HepG2 (cell line): ENCODE measurements around the gene GNRHR. TPM values are rescaled to one million over a fixed set of nuclear protein-coding genes. Genes with fewer than 3 reads are reported as not detected.

Experiments used
- ARID3A ChIP-seq: IDR thresholded peaks from 2 replicates; pipeline ENCODE4 v1.6.1; 2012; ENCODE audit warnings: low read depth, low read length, improper control_type of control experiment
- DNMT3B ChIP-seq: conservative IDR thresholded peaks from 2 replicates; pipeline ENCODE4 v1.6.1; 2016; ENCODE audit warnings: missing biosample characterization, control low read depth
- ESRRA ChIP-seq: sonication (generic); formaldehyde crosslinking; IDR thresholded peaks from 2 replicates; pipeline ENCODE4 v1.5.1; 2020; ENCODE audit warnings: mild to moderate bottlenecking, low read depth, missing genetic modification reagents
- HIVEP1 ChIP-seq: sonication (generic); formaldehyde crosslinking; IDR thresholded peaks from 2 replicates; pipeline ENCODE4 v1.4.0; 2020; ENCODE audit warnings: mild to moderate bottlenecking, missing genetic modification reagents
- KDM1A ChIP-seq: IDR thresholded peaks from 2 replicates; pipeline ENCODE4 v1.6.1; 2016; ENCODE audit warnings: missing compliant biosample characterization
- NFKB2 ChIP-seq: sonication (generic); formaldehyde crosslinking; IDR thresholded peaks from 2 replicates; pipeline ENCODE4 v1.4.0; 2020; ENCODE audit warnings: missing genetic modification reagents, borderline replicate concordance
- RBM39 ChIP-seq: fragments of 200-400 bp; formaldehyde crosslinking; IDR thresholded peaks from one replicate; pipeline ENCODE4 v1.6.1; 2018; ENCODE audit warnings: antibody characterized with exemption, mild to moderate bottlenecking, low read depth, low read length; ENCODE audit not compliant: poor library complexity, severe bottlenecking
- SMYD3 ChIP-seq: sonication (generic); formaldehyde crosslinking; IDR thresholded peaks from 2 replicates; pipeline ENCODE4 v1.8.1; 2023; ENCODE audit warnings: mild to moderate bottlenecking, missing genetic modification reagents
- SUZ12 ChIP-seq: fragments of 150-350 bp; IDR thresholded peaks from 2 replicates; pipeline ENCODE4 v1.6.1; 2014; ENCODE audit warnings: low read depth, low read length
- TGIF2 ChIP-seq: IDR thresholded peaks from 2 replicates; pipeline ENCODE4 v1.6.1; 2016; ENCODE audit warnings: control low read depth, missing compliant biosample characterization
- ZNF180 ChIP-seq: sonication (generic); formaldehyde crosslinking; IDR thresholded peaks from 2 replicates; pipeline ENCODE4 v1.4.0; 2020; ENCODE audit warnings: low read depth, missing genetic modification reagents, borderline replicate concordance
- ZNF547 ChIP-seq: sonication (generic); formaldehyde crosslinking; IDR thresholded peaks from 2 replicates; pipeline ENCODE4 v1.5.1; 2020; ENCODE audit warnings: mild to moderate bottlenecking, missing genetic modification reagents
- ZNF598 ChIP-seq: sonication (generic); formaldehyde crosslinking; IDR thresholded peaks from 2 replicates; pipeline ENCODE4 v1.5.1; 2020; ENCODE audit warnings: mild to moderate bottlenecking, missing genetic modification reagents, borderline replicate concordance
- ZNF644 ChIP-seq: IDR thresholded peaks from 2 replicates; pipeline ENCODE4 v1.6.1; 2016; ENCODE audit warnings: low read depth
- ZNF724P ChIP-seq: sonication (generic); formaldehyde crosslinking; IDR thresholded peaks from 2 replicates; pipeline ENCODE4 v1.8.0; 2022; ENCODE audit warnings: missing genetic modification reagents, borderline replicate concordance
- ZNF800 ChIP-seq: sonication (generic); formaldehyde crosslinking; IDR thresholded peaks from 2 replicates; pipeline ENCODE4 v1.4.0; 2020; ENCODE audit warnings: missing genetic modification reagents
- ZSCAN29 ChIP-seq: sonication (generic); formaldehyde crosslinking; conservative IDR thresholded peaks from 2 replicates; pipeline ENCODE4 v1.4.0; 2020; ENCODE audit warnings: mild to moderate bottlenecking, missing genetic modification reagents
- polyA plus RNA-seq, 8 experiments: library from polyadenylated mRNA; depleted of rRNA in 3 of 8; stranded (reverse) in 7 of 8; unstranded in 1 of 8; fragments of >200 nt; fragmentation: Illumina TruSeq in 4 of 8; extraction: Trizol in 4 of 8; gene quantifications; 2 replicates each; pipeline versions ENCODE4 v1.2.1 to v1.2.3, GENCODE V29; 2011 to 2016; ENCODE audit warnings: low read depth in 4 of 8, missing spikeins in 1 of 8, mixed read lengths in 1 of 8; ENCODE audit not compliant: insufficient read depth in 1 of 8
- total RNA-seq, 5 experiments: library from RNA; depleted of rRNA; stranded (reverse); fragments of >200 nt; fragmentation: Illumina TruSeq; extraction: Trizol; gene quantifications; 2 replicates each; pipeline ENCODE4 v1.2.3, GENCODE V29; 2016; ENCODE audit warnings: low read depth in 1 of 5
- TF ChIP-seq, protein P1 (sequence below): sonication (generic); formaldehyde crosslinking; IDR thresholded peaks from 2 replicates; pipeline ENCODE4 v1.4.0; 2020; ENCODE audit warnings: mild to moderate bottlenecking, missing genetic modification reagents
- TF ChIP-seq, protein P2 (sequence below): IDR thresholded peaks from 2 replicates; pipeline ENCODE4 v1.6.1; 2016; ENCODE audit warnings: mild to moderate bottlenecking, missing biosample characterization, missing genetic modification reagents
- TF ChIP-seq, protein P3 (sequence below), 2 experiments: sonication (generic) in 1 of 2; formaldehyde crosslinking in 1 of 2; IDR thresholded peaks; 2 replicates each; pipeline versions ENCODE4 v1.4.0 to v1.6.1; 2016 to 2020; ENCODE audit warnings: borderline replicate concordance in 1 of 2, low read depth in 1 of 2, mild to moderate bottlenecking in 1 of 2, missing genetic modification reagents in 1 of 2

Gene GNRHR
- total and polyA plus RNA-seq, 2 of the 13 experiments (the other 11 are each of a cell fraction or from before 2014, with no cell fraction given) = not detected

DNA sequence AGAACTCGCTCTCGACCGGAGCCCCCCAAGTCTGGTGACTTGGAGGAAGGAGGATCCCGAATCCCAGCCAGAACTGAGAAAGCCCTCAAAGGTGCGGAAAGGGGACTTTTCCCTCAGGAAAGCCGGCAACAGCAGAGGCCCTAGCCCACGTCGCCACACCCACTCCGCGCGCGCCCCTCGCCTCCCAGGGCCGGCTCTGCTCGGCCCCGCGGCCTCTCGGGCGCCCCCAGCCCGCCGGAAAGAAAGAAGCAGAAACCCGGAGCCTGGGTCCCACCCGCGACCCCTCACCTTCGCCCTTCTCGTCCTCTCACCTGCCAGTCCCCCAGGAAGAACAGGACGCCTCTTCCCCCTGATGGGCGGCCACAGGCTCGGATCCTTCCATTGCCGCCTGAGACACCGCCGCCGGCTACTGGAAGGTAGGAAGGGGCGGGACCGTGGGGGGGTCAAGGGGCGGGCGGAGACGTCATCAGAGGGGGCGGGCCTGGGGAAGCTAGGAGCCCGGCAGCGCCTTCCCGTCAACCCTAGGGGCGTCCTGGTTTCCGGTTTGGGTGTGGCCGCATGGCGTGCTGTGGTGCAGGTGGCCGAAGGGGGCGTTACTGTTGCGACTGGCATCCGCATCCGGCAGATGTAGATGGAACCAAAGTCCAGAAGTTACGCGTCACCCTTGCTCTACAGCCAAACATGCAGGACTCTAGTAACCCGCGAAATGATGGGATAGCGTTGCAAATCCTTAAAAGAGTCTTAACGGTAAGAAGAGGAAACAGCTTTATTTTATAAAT is 53.3 kb downstream of the GNRHR start, which contains the start of gene UBA6 (continued):
- TF ChIP-seq, protein P1, sequence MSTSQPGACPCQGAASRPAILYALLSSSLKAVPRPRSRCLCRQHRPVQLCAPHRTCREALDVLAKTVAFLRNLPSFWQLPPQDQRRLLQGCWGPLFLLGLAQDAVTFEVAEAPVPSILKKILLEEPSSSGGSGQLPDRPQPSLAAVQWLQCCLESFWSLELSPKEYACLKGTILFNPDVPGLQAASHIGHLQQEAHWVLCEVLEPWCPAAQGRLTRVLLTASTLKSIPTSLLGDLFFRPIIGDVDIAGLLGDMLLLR (CRISPR knock-in tag) = no peak
- TF ChIP-seq ZNF547 (CRISPR knock-in tag) (no peak), ZNF800 (CRISPR knock-in tag) (0 out of 2 replicates have a peak, but pooled peaks have one; percentile 38), SUZ12 (no peak), KDM1A (CRISPR knock-in tag) (no peak), ESRRA (peak; percentile 32; the same call in 1 of the 2 replicates), ZNF644 (CRISPR knock-in tag) (0 out of 2 replicates have a peak, but pooled peaks have one; percentile 47), HIVEP1 (CRISPR knock-in tag) (no peak), SMYD3 (CRISPR knock-in tag) (no peak), RBM39 (peak; percentile 66), DNMT3B (0 out of 2 replicates have a peak, but pooled peaks have one; percentile 13), NFKB2 (CRISPR knock-in tag) (peak; percentile 19; the same call in 1 of the 2 replicates), TGIF2 (peak; percentile 84), ZNF180 (CRISPR knock-in tag) (no peak), ZSCAN29 (no peak), ZNF724P (CRISPR knock-in tag) (0 out of 2 replicates have a peak, but pooled peaks have one; percentile 9), ZNF598 (CRISPR knock-in tag) (no peak), ARID3A (0 out of 2 replicates have a peak, but pooled peaks have one; percentile 11)
- TF ChIP-seq, protein P2, sequence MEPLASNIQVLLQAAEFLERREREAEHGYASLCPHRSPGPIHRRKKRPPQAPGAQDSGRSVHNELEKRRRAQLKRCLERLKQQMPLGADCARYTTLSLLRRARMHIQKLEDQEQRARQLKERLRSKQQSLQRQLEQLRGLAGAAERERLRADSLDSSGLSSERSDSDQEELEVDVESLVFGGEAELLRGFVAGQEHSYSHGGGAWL (CRISPR knock-in tag) = peak; percentile 59
- TF ChIP-seq, protein P3, sequence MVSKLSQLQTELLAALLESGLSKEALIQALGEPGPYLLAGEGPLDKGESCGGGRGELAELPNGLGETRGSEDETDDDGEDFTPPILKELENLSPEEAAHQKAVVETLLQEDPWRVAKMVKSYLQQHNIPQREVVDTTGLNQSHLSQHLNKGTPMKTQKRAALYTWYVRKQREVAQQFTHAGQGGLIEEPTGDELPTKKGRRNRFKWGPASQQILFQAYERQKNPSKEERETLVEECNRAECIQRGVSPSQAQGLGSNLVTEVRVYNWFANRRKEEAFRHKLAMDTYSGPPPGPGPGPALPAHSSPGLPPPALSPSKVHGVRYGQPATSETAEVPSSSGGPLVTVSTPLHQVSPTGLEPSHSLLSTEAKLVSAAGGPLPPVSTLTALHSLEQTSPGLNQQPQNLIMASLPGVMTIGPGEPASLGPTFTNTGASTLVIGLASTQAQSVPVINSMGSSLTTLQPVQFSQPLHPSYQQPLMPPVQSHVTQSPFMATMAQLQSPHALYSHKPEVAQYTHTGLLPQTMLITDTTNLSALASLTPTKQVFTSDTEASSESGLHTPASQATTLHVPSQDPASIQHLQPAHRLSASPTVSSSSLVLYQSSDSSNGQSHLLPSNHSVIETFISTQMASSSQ (IDR thresholded peaks at IDR 0.05; ENCODE audit: low read depth) = no peak
- TF ChIP-seq, protein P3 (CRISPR knock-in tag; IDR thresholded peaks at IDR 0.05; ENCODE audit: borderline replicate concordance) = peak; percentile 66; the same call in 1 of the 2 replicates
